HEK293T (cell line): ENCODE results near the gene NF1.

ENCODE experiments used
- CTCF ChIA-PET: fragments of 350-600 bp; formaldehyde crosslinking; extraction: SDS; loops from one replicate; lab custom pipeline; 2021; ENCODE audit warnings: antibody characterized with exemption, inconsistent platforms; lab: Yijun Ruan, JAX
- POLR2A ChIA-PET: fragments of 350-600 bp; formaldehyde crosslinking; extraction: SDS; loops from one replicate; lab custom pipeline; 2020; ENCODE audit warnings: antibody characterized with exemption, inconsistent platforms; lab: Yijun Ruan, JAX
- DNase-seq: peaks from one replicate; pipeline ENCODE4 v3.0.0; 2012; ENCODE audit warnings: mixed read lengths; ENCODE audit errors: extremely low spot score
- ARNT ChIP-seq: fragments of 450-650 bp; IDR thresholded peaks from 2 replicates; pipeline ENCODE4 v1.6.1; 2017; ENCODE audit warnings: mild to moderate bottlenecking
- BHLHE40 ChIP-seq: fragments of 450-650 bp; IDR thresholded peaks from 2 replicates; pipeline ENCODE4 v1.6.1; 2016; ENCODE audit warnings: mild to moderate bottlenecking, moderate library complexity, borderline replicate concordance
- CTBP1 ChIP-seq: fragments of 450-650 bp; IDR thresholded peaks from 2 replicates; pipeline ENCODE4 v1.6.1; 2016; ENCODE audit warnings: borderline replicate concordance
- ELF4 ChIP-seq: fragments of 450-650 bp; IDR thresholded peaks from 2 replicates; pipeline ENCODE4 v1.6.1; 2017; ENCODE audit warnings: antibody characterized with exemption
- FOXA1 ChIP-seq: fragments of 450-650 bp; IDR thresholded peaks from 2 replicates; pipeline ENCODE4 v1.6.1; 2016; ENCODE audit warnings: mild to moderate bottlenecking
- FOXK2 ChIP-seq: fragments of 450-650 bp; IDR thresholded peaks from 2 replicates; pipeline ENCODE4 v1.6.1; 2016; ENCODE audit warnings: mild to moderate bottlenecking
- FOXM1 ChIP-seq: fragments of 450-650 bp; IDR thresholded peaks from 2 replicates; pipeline ENCODE4 v1.6.1; 2017; ENCODE audit warnings: mild to moderate bottlenecking, borderline replicate concordance
- HDGF ChIP-seq: fragments of 450-650 bp; IDR thresholded peaks from 2 replicates; pipeline ENCODE4 v1.6.1; 2017; ENCODE audit warnings: antibody characterized with exemption, borderline replicate concordance
- L3MBTL2 ChIP-seq: fragments of 450-650 bp; conservative IDR thresholded peaks from 2 replicates; pipeline ENCODE4 v1.6.1; 2016; ENCODE audit warnings: mild to moderate bottlenecking
- LEF1 ChIP-seq: fragments of 450-650 bp; IDR thresholded peaks from 2 replicates; pipeline ENCODE4 v1.6.1; 2017; ENCODE audit warnings: mild to moderate bottlenecking, borderline replicate concordance
- NFRKB ChIP-seq: fragments of 450-650 bp; IDR thresholded peaks from 2 replicates; pipeline ENCODE4 v1.6.1; 2016; ENCODE audit warnings: mild to moderate bottlenecking, moderate library complexity
- PKNOX1 ChIP-seq: fragments of 450-650 bp; IDR thresholded peaks from 2 replicates; pipeline ENCODE4 v1.6.1; 2016
- SP1 ChIP-seq: fragments of 450-650 bp; IDR thresholded peaks from 2 replicates; pipeline ENCODE4 v1.6.1; 2017
- SUZ12 ChIP-seq: fragments of 450-650 bp; IDR thresholded peaks from 2 replicates; pipeline ENCODE4 v1.6.1; 2016; ENCODE audit warnings: mild to moderate bottlenecking
- TARDBP ChIP-seq: fragments of 450-650 bp; IDR thresholded peaks from 2 replicates; pipeline ENCODE4 v1.6.1; 2016
- ZNF384 ChIP-seq: fragments of 450-650 bp; IDR thresholded peaks from 2 replicates; pipeline ENCODE4 v1.6.1; 2016

NF1 gene

GRCh38 chr17:31413081-31413799 lies 318.5 kb downstream of the NF1 start:
- CTCF ChIA-PET, result interaction anchor here (0.5 kb wide), 1 partner anchor 444 kb away, joined by 3 read pairs; no protein-coding TSS in a partner anchor
- DNase-seq, result no peak
- TF ChIP-seq LEF1 (no peak), SUZ12 (no peak), NFRKB (no peak), ARNT (no peak), HDGF (no peak), FOXK2 (no peak), ZNF384 (no peak)
- POLR2A ChIA-PET, result no interaction called here

- no peak for DNase-seq
- TF ChIP-seq PKNOX1 (no peak), SP1 (no peak), TARDBP (no peak), L3MBTL2 (no peak), SUZ12 (no peak), HDGF (no peak), ARNT (no peak), FOXM1 (no peak), FOXK2 (no peak), ELF4 (no peak), NFRKB (no peak), ZNF384 (no peak), LEF1 (no peak), FOXA1 (no peak)
- POLR2A ChIA-PET, result interaction anchor here (1.1 kb wide), 1 partner anchor 10 kb away, joined by 3 read pairs; no protein-coding TSS in a partner anchor
- CTCF ChIA-PET, result interaction anchor here (0.5 kb wide), 1 partner anchor 445 kb away, joined by 3 read pairs; no protein-coding TSS in a partner anchor
Observed at GRCh38 chr17:31413874-31414549, 319.2 kb downstream of the NF1 start.

- TF ChIP-seq TARDBP (no peak), CTBP1 (no peak), SUZ12 (no peak), L3MBTL2 (no peak), ZNF384 (no peak), HDGF (no peak), ARNT (no peak), BHLHE40 (no peak), FOXK2 (no peak), PKNOX1 (no peak), FOXA1 (no peak), FOXM1 (no peak), SP1 (no peak), LEF1 (no peak), ELF4 (no peak), NFRKB (no peak)
- POLR2A ChIA-PET, result interaction anchor here (1.1 kb wide), 1 partner anchor 9 kb away, joined by 3 read pairs; no protein-coding TSS in a partner anchor
- DNase-seq, result no peak
- CTCF ChIA-PET, result no interaction called here
Observed at GRCh38 chr17:31414550-31414918, 319.8 kb downstream of the NF1 start.

GRCh38 chr17:31415004-31415454 lies 320.3 kb downstream of the NF1 start:
- no peak for DNase-seq
- ChIA-PET POLR2A (interaction anchor here (1.1 kb wide), 1 partner anchor 9 kb away, joined by 3 read pairs; no protein-coding TSS in a partner anchor), CTCF (interaction anchor here (1.8 kb wide), 1 partner anchor 9 kb away, joined by 6 read pairs; no protein-coding TSS in a partner anchor)
- TF ChIP-seq L3MBTL2 (no peak), CTBP1 (no peak), TARDBP (no peak), LEF1 (no peak), ZNF384 (no peak), ELF4 (no peak), PKNOX1 (no peak), SUZ12 (no peak)

GRCh38 chr17:31415640-31416502 lies 321.1 kb downstream of the NF1 start:
- TF ChIP-seq ARNT (no peak), LEF1 (no peak), CTBP1 (no peak), PKNOX1 (no peak), HDGF (no peak), FOXM1 (no peak), TARDBP (no peak), SUZ12 (no peak), SP1 (no peak), NFRKB (no peak), ELF4 (no peak), BHLHE40 (no peak), FOXK2 (no peak)
- no peak for DNase-seq
- POLR2A ChIA-PET, result no interaction called here
- CTCF ChIA-PET, result interaction anchor here (1.8 kb wide), 1 partner anchor 10 kb away, joined by 6 read pairs; no protein-coding TSS in a partner anchor
